Mucosa of descending colon (tissue), 3 donors: ENCODE results near the gene PSMD1. TPM values are rescaled to one million over a fixed set of nuclear protein-coding genes. Genes with fewer than 3 reads are reported as not detected.

Experiments
- ATAC-seq: fragments of 200-7000 bp; cut with Tn5 transposase; one replicate; pipeline ENCODE4 v1.9.1; 2020; ENCODE audit warnings: mild to moderate bottlenecking, moderate library complexity
- DNase-seq, 3 donors: peaks; one replicate each; pipeline ENCODE4 v3.0.0-alpha.2; 2020
- H3K36me3 ChIP-seq: fragments of 200-600 bp; one replicate; pipeline ENCODE4 v1.8.0; 2021; ENCODE audit warnings: low read depth, mild to moderate bottlenecking
- H3K4me1 ChIP-seq: fragments of 200-600 bp; one replicate; pipeline ENCODE4 v1.8.0; 2021; ENCODE audit warnings: low read depth, mild to moderate bottlenecking
- H3K4me3 ChIP-seq: fragments of 200-600 bp; one replicate; pipeline ENCODE4 v1.8.0; 2021; ENCODE audit warnings: mild to moderate bottlenecking
- H3K9me3 ChIP-seq: fragments of 200-600 bp; one replicate; pipeline ENCODE4 v1.8.0; 2021; ENCODE audit warnings: mild to moderate bottlenecking
- intact Hi-C, 2 donors: fragments of 100-400 bp; cut with DNase I in 1 of 2; cut with micrococcal nuclease in 1 of 2; formaldehyde crosslinking; loops; one replicate each; pipeline versions ENCODE4 v1.11.0 to v1.11.1; 2022; cut with DNase I, micrococcal nuclease
- total RNA-seq, 3 donors: library from RNA; stranded (reverse); fragmentation: NEBNext Ultra II Directional in 2 of 3; extraction: Animal tissue kit (Norgen Biotek cat#: 25700) in 2 of 3; gene quantifications; one replicate each; pipeline versions ENCODE4 v1.2.1 to v1.2.4, GENCODE V29; 2021 to 2023
- TF ChIP-seq, protein P1 (sequence below): fragments of 200-600 bp; IDR thresholded peaks from one replicate; pipeline ENCODE4 v1.8.0; 2022; ENCODE audit warnings: antibody characterized with exemption, mild to moderate bottlenecking
- donor health status: DM: no; HTN: no; CAD: no; lungs with moderate emphysema.
- donor health status: DM: no; HTN: no; CAD: no.
- donor health status: DM: no; HTN: yes; CAD: no.

Gene PSMD1
- total RNA-seq, 3 donors from 2014 or later: 68.1 to 90.4 (median 76.6) TPM

GRCh38 chr2:231197706-231198290 lies 141.1 kb downstream of the PSMD1 start:
- intact Hi-C loops: no loop called here

GRCh38 chr2:231198291-231199173 lies 141.9 kb downstream of the PSMD1 start, which contains the start of gene ARMC9:
TSS of gene ARMC9 (plus strand) at chr2:231198631. CDS start at chr2:231206239, 7,608 bp downstream.
- Histone ChIP-seq H3K9me3 (no peaks in the 10 kb centered on the region), H3K4me3 (peak within 1 kb of the TSS; percentile 69), H3K36me3 (no peaks in the 10 kb centered on the region), H3K4me1 (peaks cover 4% of the 10 kb centered on the region)
- ATAC-seq (peak; percentile 97), DNase-seq (peak; percentile 76 to 87 (median 85))
- TF ChIP-seq, protein P1, sequence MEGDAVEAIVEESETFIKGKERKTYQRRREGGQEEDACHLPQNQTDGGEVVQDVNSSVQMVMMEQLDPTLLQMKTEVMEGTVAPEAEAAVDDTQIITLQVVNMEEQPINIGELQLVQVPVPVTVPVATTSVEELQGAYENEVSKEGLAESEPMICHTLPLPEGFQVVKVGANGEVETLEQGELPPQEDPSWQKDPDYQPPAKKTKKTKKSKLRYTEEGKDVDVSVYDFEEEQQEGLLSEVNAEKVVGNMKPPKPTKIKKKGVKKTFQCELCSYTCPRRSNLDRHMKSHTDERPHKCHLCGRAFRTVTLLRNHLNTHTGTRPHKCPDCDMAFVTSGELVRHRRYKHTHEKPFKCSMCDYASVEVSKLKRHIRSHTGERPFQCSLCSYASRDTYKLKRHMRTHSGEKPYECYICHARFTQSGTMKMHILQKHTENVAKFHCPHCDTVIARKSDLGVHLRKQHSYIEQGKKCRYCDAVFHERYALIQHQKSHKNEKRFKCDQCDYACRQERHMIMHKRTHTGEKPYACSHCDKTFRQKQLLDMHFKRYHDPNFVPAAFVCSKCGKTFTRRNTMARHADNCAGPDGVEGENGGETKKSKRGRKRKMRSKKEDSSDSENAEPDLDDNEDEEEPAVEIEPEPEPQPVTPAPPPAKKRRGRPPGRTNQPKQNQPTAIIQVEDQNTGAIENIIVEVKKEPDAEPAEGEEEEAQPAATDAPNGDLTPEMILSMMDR: no peak
- intact Hi-C loops: no loop called here

More at GRCh38 chr2:231197706-231198290, 141.1 kb downstream of the PSMD1 start:
- Histone ChIP-seq H3K4me1 (peaks cover 4% of the 10 kb centered on the region), H3K4me3 (peak overlapping the region; percentile 69), H3K36me3 (no peaks in the 10 kb centered on the region), H3K9me3 (no peaks in the 10 kb centered on the region)
- DNase-seq (no peak), ATAC-seq (no peak)
- TF ChIP-seq, protein P1: no peak

DNA sequence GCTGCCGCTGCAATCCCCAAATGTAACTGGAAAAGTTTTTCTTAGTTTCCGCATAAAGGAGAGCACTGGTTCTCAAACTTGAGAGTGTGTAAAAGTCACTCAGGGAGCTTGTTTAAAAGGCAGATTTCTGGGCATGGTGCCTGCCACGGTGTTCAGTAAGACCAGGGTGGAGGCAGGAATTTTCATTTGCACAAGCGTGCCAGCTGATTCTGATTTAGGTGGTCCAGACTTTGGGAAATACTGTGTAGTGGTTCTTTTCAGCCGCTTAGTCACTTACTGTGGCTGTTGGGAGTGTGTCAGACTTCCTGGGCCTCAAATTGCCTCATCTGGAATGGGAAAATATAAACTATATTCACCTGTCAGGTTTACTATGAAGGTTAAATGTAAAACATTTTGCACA lies 142.6 kb downstream of the PSMD1 start:
- ATAC-seq (peak; percentile 3), DNase-seq (no peak)
- Histone ChIP-seq H3K36me3 (no peaks in the 10 kb centered on the region), H3K9me3 (no peaks in the 10 kb centered on the region), H3K4me3 (no peak overlapping the region), H3K4me1 (peaks cover 4% of the 10 kb centered on the region)
- TF ChIP-seq, protein P1: no peak
- intact Hi-C loops: no loop called here

DNA sequence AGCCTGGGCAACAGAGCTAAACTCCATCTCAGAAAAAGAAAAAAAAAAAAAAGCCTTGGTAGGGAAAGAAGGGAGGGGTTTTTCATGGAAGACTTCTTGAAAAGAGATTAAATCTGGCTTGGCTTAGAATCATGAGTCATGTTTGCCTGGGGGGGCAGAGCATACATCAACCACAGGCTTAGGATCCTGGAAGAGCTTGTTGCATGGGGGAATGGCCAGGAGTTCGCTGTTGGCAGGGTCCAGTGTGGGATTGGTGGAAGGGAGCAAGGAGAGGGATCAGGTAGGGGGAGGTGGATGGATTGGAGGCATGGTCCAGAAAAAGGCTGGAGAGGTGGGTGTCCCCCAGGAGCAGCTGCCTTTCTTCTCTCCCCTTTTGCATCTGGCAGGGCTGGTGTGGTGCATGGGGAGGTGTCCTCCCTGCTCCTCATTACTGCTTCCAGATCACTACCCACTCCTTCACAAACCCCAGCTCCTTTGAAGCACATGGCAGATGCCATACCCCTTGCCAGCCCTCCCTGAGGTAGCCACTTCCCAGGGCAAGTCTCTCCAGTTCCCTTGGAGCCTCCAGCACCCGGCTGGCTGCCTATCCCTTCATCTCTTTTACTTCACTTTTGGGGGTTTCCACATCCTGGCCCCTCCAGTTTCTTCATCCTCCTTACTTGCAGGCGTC lies 144.3 kb downstream of the PSMD1 start:
- Histone ChIP-seq H3K36me3 (no peaks in the 10 kb centered on the region), H3K4me1 (peaks cover 4% of the 10 kb centered on the region), H3K9me3 (no peaks in the 10 kb centered on the region), H3K4me3 (no peak overlapping the region)
- ATAC-seq (no peak), DNase-seq (no peak)
- intact Hi-C loops: no loop called here
- TF ChIP-seq, protein P1: no peak

DNA sequence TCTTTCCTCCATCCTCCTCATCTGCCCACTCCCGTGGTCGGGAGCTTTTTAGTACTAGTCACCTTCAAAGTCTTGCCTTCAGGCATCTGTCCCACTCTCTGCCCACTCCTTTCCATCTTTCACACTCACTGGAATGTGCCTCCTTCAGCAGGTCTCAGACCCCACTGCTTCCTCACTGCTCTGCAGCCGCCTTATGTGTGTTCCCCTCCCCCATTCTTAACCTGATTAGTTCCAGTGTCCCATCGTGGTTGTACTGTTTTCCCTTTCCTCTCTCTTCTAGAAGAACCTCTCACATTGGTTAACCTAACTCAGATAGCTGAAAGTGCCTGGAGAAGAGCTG lies 144.8 kb downstream of the PSMD1 start:
- Histone ChIP-seq H3K9me3 (no peaks in the 10 kb centered on the region), H3K4me1 (peaks cover 4% of the 10 kb centered on the region), H3K4me3 (no peak overlapping the region), H3K36me3 (no peaks in the 10 kb centered on the region)
- DNase-seq (no peak), ATAC-seq (no peak)
- intact Hi-C loops: no loop called here
- TF ChIP-seq, protein P1: no peak
